ENCODE results near the gene GP5.

Gene GP5

DNA sequence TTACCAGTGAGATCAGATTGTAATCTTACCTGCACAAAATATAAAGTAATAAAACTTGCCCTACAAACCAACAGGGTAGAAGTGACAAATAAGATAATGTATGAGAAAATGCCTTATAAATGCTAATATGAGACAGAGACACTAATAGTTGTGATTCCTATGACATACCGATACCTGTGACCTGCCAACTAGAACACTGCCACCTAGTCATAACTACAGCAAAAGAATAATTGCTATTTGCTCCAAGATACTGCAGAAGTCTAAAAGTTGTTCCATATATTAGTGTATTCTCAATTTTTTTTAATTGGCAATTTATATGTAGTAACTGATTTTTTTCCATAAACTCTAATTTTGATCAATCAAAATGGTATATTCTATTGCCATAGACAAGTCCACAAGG is 25.3 kb upstream of the GP5 start:
- no peak overlapping the region for H3K9ac ChIP-seq (ENCODE audit: low read depth, low read length)
- H3K9me3 ChIP-seq (replicated peaks; ENCODE audit: low read length), result no peaks in the 10 kb centered on the region
- peaks cover 19% of the 10 kb centered on the region for H3K4me1 ChIP-seq (ENCODE audit: control insufficient read depth, insufficient read depth, low read length)
- H3K36me3 ChIP-seq (ENCODE audit: insufficient read depth, low read length), result peaks cover 53% of the 10 kb centered on the region
- no peak overlapping the region for H3K4me3 ChIP-seq (ENCODE audit: low read length)
- no peak overlapping the region for H3K4me2 ChIP-seq (ENCODE audit: low read length)
- no peaks in the 10 kb centered on the region for H3K27me3 ChIP-seq (ENCODE audit: control insufficient read depth, insufficient read depth, low read length)

DNA sequence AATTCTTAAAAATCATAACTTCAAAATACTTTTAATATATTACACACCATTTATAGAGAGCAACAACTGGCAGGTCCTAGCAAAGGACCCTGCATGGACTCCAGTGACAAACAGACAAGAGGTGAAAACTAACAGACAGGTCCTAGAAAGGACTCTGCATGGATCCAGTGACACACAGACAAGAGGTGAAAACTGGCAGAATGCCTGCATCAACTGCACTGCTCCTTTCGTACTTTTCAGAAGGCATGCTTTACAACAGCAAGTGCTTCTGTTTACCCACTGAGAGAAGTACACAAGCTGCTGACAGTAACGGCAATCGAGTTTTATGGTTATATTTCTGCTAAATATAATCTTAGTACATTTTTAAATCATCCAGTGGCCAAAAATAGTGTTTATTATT is 24.3 kb upstream of the GP5 start:
- Histone ChIP-seq H3K9ac (ENCODE audit: low read depth, low read length) (no peak overlapping the region), H3K4me1 (ENCODE audit: control insufficient read depth, insufficient read depth, low read length) (peaks cover 19% of the 10 kb centered on the region), H3K4me2 (ENCODE audit: low read length) (no peak overlapping the region), H3K27me3 (ENCODE audit: control insufficient read depth, insufficient read depth, low read length) (no peaks in the 10 kb centered on the region), H3K9me3 (replicated peaks; ENCODE audit: low read length) (no peaks in the 10 kb centered on the region), H3K36me3 (ENCODE audit: insufficient read depth, low read length) (peaks cover 57% of the 10 kb centered on the region), H3K4me3 (ENCODE audit: low read length) (no peak overlapping the region)

- Histone ChIP-seq H3K4me3 (ENCODE audit: low read length) (no peak overlapping the region), H3K36me3 (ENCODE audit: insufficient read depth, low read length) (peaks cover 57% of the 10 kb centered on the region), H3K9me3 (replicated peaks; ENCODE audit: low read length) (no peaks in the 10 kb centered on the region), H3K9ac (ENCODE audit: low read depth, low read length) (no peak overlapping the region), H3K4me2 (ENCODE audit: low read length) (no peak overlapping the region), H3K4me1 (ENCODE audit: control insufficient read depth, insufficient read depth, low read length) (peaks cover 19% of the 10 kb centered on the region), H3K27me3 (ENCODE audit: control insufficient read depth, insufficient read depth, low read length) (no peaks in the 10 kb centered on the region)
These were observed 23.1 kb upstream of the GP5 start for GRCh38 chr3:194422188-194422587.

DNA sequence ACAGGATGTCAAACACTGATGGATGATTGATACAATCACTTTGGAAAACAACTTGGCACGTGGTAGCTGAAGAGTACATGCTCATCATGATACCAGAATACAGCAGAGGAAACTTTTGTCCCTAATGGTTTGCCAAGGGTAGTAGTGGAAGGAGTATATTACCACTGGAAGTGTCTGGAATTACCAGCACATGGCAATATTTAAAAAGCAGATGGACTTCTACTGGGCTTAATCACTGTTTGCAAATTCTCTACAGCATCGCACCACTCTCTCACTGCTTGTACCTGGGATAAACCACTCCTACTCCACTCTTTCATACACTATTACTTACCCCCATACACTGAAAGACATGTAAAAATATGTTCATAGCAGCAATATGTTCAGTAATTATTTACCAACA is 19.6 kb upstream of the GP5 start:
- Histone ChIP-seq H3K9ac (ENCODE audit: low read depth, low read length) (no peak overlapping the region), H3K9me3 (replicated peaks; ENCODE audit: low read length) (no peaks in the 10 kb centered on the region), H3K36me3 (ENCODE audit: insufficient read depth, low read length) (peaks cover 49% of the 10 kb centered on the region), H3K4me1 (ENCODE audit: control insufficient read depth, insufficient read depth, low read length) (peaks cover 14% of the 10 kb centered on the region), H3K4me3 (ENCODE audit: low read length) (no peak overlapping the region), H3K4me2 (ENCODE audit: low read length) (no peak overlapping the region), H3K27me3 (ENCODE audit: control insufficient read depth, insufficient read depth, low read length) (no peaks in the 10 kb centered on the region)

DNA sequence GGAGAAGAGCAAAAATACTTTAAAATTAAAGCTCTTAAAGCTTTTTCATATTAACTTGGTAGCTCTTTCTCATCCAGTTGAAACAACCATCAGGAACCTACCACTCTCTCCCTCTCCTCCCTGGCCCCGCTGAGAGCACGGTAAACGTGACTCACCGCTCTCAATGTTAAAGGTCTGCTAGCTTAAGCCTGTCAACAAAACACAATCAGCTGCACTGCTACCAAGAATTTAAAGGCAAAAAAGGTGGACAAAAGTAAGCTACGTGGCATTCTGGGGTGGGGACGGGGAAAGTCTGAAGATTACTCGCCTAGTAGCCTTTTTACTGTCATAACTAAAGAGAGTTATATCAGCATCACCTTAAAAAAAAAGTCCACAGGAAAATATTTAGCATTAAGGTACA is 8.4 kb upstream of the GP5 start:
- Histone ChIP-seq H3K27me3 (ENCODE audit: control insufficient read depth, insufficient read depth, low read length) (no peaks in the 10 kb centered on the region), H3K36me3 (ENCODE audit: insufficient read depth, low read length) (peaks cover 44% of the 10 kb centered on the region), H3K4me1 (ENCODE audit: control insufficient read depth, insufficient read depth, low read length) (no peaks in the 10 kb centered on the region), H3K9ac (ENCODE audit: low read depth, low read length) (no peak overlapping the region), H3K4me2 (ENCODE audit: low read length) (no peak overlapping the region), H3K9me3 (replicated peaks; ENCODE audit: low read length) (no peaks in the 10 kb centered on the region), H3K4me3 (ENCODE audit: low read length) (no peak overlapping the region)

- peaks cover 36% of the 10 kb centered on the region for H3K36me3 ChIP-seq (ENCODE audit: insufficient read depth, low read length)
- H3K9me3 ChIP-seq (replicated peaks; ENCODE audit: low read length), result no peaks in the 10 kb centered on the region
- H3K4me2 ChIP-seq (ENCODE audit: low read length), result no peak overlapping the region
- no peaks in the 10 kb centered on the region for H3K4me1 ChIP-seq (ENCODE audit: control insufficient read depth, insufficient read depth, low read length)
- no peak overlapping the region for H3K9ac ChIP-seq (ENCODE audit: low read depth, low read length)
- no peak overlapping the region for H3K4me3 ChIP-seq (ENCODE audit: low read length)
- H3K27me3 ChIP-seq (ENCODE audit: control insufficient read depth, insufficient read depth, low read length), result no peaks in the 10 kb centered on the region
These were observed 6.7 kb upstream of the GP5 start for GRCh38 chr3:194405766-194406165.

DNA sequence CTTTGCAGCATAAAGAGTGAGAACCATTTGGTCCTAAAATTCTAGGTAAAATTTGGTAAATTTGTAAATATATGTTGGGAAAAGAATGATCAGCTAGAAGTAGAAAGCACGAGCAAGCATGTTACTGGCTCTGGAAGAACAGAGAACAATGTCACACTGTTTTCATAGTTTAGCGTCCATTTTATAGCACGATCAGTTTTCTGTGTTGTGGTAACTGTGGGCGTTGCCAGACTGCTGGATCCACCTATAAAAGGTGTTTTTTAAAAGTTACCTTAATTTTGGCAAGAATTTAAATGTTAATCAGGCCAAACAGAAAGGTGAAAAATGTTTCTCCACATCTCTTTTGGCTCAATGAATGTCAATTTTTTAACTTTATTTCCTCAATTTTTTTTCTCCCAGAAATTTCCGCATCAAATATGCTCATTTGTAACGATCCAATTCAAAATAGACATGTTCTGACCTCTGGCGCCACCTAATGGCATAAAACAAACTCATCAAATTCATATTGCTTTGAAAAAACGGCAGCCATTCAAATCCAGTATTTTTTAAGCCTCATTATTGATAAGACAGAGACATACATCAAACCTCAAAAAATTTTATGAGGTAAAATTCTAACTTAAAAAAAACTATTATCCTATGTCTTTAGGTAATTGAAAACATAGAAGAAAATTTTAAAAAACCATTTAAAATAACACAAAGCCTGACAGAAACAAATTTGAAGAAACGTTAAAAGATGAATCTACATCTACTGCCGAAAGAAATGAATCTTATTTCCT is 5.5 kb upstream of the GP5 start:
- Histone ChIP-seq H3K27me3 (ENCODE audit: control insufficient read depth, insufficient read depth, low read length) (no peaks in the 10 kb centered on the region), H3K4me3 (ENCODE audit: low read length) (no peak overlapping the region), H3K9me3 (replicated peaks; ENCODE audit: low read length) (no peaks in the 10 kb centered on the region), H3K36me3 (ENCODE audit: insufficient read depth, low read length) (peaks cover 36% of the 10 kb centered on the region), H3K4me2 (ENCODE audit: low read length) (no peak overlapping the region), H3K4me1 (ENCODE audit: control insufficient read depth, insufficient read depth, low read length) (no peaks in the 10 kb centered on the region), H3K9ac (ENCODE audit: low read depth, low read length) (no peak overlapping the region)

DNA sequence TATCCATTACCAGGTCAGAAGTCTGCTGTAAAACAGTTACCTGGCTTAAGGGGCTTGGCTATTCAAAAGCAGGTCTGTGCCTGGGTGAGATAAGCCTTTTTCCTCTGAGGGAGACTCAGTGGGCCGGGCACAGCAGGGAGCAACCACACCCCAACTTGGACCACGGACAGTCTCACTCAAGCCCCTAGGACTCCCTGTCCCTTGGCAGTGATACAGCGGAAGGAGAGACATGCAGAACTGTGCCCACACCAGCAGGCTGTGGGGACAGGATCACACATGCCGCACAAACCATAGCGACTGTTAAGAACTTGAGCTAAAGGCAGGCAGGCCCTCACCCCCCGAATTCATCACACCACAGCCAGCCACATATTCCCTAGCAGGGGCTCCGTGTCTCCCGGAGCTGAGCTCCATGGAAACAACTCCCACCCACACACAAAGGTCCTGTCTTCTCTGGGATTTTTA is 2.8 kb upstream of the GP5 start:
- no peaks in the 10 kb centered on the region for H3K9me3 ChIP-seq (replicated peaks; ENCODE audit: low read length)

DNA sequence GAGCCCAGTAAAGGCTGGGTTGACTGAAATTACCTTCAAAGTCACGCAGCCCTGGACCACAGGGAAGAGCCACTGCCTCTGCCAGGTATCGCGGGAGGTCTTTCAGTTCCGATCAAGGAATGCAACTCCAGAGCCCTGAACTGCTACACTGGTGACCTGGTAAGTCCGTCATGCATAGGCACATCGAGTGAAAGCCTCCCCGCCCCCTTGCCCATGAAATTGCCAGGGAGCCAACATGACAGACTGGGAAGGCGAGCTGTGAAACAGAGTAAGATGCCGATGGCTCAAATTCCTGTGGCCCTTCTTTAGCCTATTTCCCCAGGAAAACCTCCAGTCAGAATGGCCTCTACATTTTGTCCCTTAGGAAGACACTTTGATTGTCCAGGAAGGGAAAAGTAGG is 2.3 kb upstream of the GP5 start:
- Histone ChIP-seq H3K4me1 (ENCODE audit: control insufficient read depth, insufficient read depth, low read length) (peaks cover 4% of the 10 kb centered on the region), H3K4me3 (ENCODE audit: low read length) (no peak overlapping the region), H3K36me3 (ENCODE audit: insufficient read depth, low read length) (peaks cover 15% of the 10 kb centered on the region), H3K9ac (ENCODE audit: low read depth, low read length) (no peak overlapping the region), H3K4me2 (ENCODE audit: low read length) (no peak overlapping the region), H3K9me3 (replicated peaks; ENCODE audit: low read length) (no peaks in the 10 kb centered on the region), H3K27me3 (ENCODE audit: control insufficient read depth, insufficient read depth, low read length) (peaks cover 31% of the 10 kb centered on the region)

More for the DNA sequence above, 2.8 kb upstream of the GP5 start:
- Histone ChIP-seq H3K4me2 (ENCODE audit: low read length) (no peak overlapping the region), H3K27me3 (ENCODE audit: control insufficient read depth, insufficient read depth, low read length) (peaks cover 25% of the 10 kb centered on the region), H3K4me3 (ENCODE audit: low read length) (no peak overlapping the region), H3K36me3 (ENCODE audit: insufficient read depth, low read length) (peaks cover 15% of the 10 kb centered on the region), H3K9ac (ENCODE audit: low read depth, low read length) (no peak overlapping the region), H3K4me1 (ENCODE audit: control insufficient read depth, insufficient read depth, low read length) (peaks cover 4% of the 10 kb centered on the region)

DNA sequence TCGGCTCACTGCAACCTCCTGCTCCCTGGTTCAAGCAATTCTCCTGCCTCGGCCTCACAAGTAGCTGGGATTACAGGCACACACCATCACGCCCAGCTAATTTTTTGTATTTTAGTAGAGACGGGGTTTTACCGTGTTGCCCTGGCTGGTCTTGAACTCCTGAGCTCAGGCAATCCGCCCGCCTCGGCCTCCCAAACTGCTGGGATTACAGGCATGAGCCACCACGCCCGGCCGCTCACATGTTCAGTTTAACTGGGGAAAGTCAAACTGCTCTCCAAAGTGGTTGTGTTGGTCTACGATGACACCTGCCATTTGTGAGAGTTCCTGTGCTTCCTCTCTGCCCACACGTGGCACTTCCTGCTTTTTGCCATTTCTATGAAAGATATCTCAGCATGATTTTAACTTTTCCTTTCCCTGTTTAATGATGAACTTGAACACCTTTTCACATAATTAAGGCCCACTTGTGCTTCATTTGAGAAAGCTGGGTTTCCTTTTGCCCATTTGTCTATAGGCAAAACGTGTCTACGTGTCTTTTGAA is 877 bp upstream of the GP5 start:
- Histone ChIP-seq H3K4me3 (ENCODE audit: low read length) (no peak overlapping the region), H3K9ac (ENCODE audit: low read depth, low read length) (no peak overlapping the region), H3K9me3 (replicated peaks; ENCODE audit: low read length) (no peaks in the 10 kb centered on the region), H3K4me2 (ENCODE audit: low read length) (no peak overlapping the region), H3K36me3 (ENCODE audit: insufficient read depth, low read length) (peaks cover 7% of the 10 kb centered on the region), H3K27me3 (ENCODE audit: control insufficient read depth, insufficient read depth, low read length) (peaks cover 45% of the 10 kb centered on the region), H3K4me1 (ENCODE audit: control insufficient read depth, insufficient read depth, low read length) (peaks cover 4% of the 10 kb centered on the region)

DNA sequence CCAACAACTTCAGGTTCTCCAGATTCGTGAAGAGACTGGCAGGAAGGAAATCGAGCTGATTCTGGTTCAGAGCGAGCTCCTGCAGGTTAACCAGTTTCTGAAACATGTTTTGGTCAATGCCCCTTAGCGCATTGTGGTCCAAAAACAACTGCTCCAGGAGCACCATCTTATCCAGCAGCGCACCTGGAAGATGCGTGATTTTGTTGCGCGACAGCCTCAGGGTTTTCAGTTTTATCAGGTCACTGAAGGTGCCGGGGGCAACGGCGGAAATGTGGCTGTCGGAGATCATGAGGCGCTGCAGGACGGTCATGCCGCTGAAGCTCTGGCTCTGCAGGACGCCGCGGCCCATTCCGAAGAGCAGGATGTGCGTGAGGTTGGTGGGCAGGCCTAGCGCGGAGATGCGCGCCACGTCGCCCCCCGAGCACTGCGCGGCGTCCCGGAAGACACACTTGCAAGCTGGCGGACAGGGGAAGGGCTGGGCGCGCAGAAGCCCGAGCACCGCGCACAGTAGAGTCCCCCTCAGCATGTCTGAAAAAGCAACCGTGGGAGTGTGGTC is 1.2 kb downstream of the GP5 start:
- Histone ChIP-seq H3K4me2 (ENCODE audit: low read length) (peak overlapping the region; percentile 60), H3K36me3 (ENCODE audit: insufficient read depth, low read length) (no peaks in the 10 kb centered on the region), H3K27me3 (ENCODE audit: control insufficient read depth, insufficient read depth, low read length) (peaks cover 58% of the 10 kb centered on the region), H3K9me3 (replicated peaks; ENCODE audit: low read length) (no peaks in the 10 kb centered on the region), H3K4me3 (ENCODE audit: low read length) (no peak overlapping the region), H3K4me1 (ENCODE audit: control insufficient read depth, insufficient read depth, low read length) (peaks cover 4% of the 10 kb centered on the region), H3K9ac (ENCODE audit: low read depth, low read length) (no peak overlapping the region)
